ENCODE results near the gene EBF4. TPM values are rescaled to one million over a fixed set of nuclear protein-coding genes. Genes with fewer than 3 reads are reported as not detected.

EBF4 gene
- total RNA-seq, 1 donor from 2014 or later, result 11.4 TPM

DNA sequence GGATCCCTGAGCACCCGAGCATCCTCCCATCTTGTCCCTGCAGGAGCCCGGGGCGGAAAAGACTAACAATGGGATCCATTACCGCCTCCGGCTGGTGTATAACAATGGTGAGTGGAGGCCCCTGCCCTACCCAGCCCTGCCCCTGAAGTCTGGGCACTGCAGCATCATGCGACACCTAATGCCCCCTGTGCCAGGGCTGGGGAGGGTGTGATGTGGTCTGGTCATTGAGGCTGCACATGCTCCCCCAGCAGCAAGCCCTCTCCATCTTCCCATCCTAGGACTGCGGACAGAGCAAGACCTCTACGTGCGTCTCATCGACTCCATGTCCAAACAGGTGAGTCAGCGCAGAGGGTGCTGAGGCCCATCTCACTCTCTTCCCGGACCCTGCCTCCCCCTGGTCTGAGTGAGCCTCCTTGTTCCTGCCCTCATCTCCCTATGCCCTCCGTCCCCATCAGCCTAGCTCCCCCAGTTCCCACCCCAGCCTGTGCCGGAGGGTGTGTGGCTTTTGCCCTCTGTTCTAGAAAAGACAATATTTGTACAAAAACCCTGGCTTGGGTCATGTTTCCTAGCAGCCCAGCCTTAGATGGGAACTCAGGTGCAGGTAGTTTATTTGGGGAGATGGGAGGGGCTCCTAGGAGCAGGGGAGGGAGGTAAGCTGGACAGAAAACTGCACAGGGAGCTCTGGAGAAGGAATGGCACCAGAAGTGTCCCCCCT lies 13.5 kb downstream of the EBF4 start:
- Mint-ChIP-seq H3K4me3 (ENCODE audit: unreplicated experiment) (no peak overlapping the region), H3K27ac (ENCODE audit: unreplicated experiment) (no peak overlapping the region), H3K9me3 (ENCODE audit: low read depth) (no peaks in the 10 kb centered on the region), H3K36me3 (ENCODE audit: low read depth) (peaks cover 2% of the 10 kb centered on the region), H3K4me1 (ENCODE audit: low read depth) (no peaks in the 10 kb centered on the region), H3K27me3 (ENCODE audit: low read depth) (peaks cover 30% of the 10 kb centered on the region)
- no peak for TF ChIP-seq CTCF (IDR thresholded peaks at IDR 0.05)
- peak; percentile 63 for DNase-seq (ENCODE audit: low spot score)

DNA sequence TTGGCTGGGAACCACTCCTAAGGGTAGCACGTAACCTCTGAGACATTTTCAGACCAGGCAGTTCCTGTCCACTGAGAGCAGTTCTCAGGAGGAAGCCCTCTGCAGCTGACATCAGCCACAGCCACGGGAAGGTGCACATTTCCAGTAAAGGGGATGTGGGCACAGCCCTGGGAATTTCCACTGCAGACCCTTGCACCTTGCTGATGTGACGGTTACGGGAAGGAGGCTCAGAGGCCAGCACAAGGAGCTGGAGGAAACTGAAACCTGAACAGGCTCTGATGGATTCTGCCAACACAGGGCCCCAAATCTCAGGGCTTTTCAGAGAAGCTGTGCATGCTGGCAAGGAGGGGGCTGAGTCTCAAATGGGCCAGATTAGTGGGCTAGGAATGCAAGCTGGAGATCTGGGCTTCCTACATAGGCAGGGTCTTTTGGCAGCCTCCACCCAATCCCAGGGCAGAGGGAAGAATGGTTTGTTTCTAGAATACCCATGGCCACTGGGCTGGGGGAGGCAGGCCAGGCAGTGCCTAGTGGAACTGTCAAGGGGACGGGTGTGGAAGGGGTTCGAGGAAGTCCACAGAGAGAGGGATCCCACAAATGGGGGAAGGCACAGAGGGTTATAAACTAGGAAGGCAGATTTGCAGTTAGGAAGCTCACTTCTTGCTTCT lies 14.2 kb downstream of the EBF4 start:
- Mint-ChIP-seq H3K4me1 (ENCODE audit: low read depth) (no peaks in the 10 kb centered on the region), H3K9me3 (ENCODE audit: low read depth) (no peaks in the 10 kb centered on the region), H3K4me3 (ENCODE audit: unreplicated experiment) (no peak overlapping the region), H3K27me3 (ENCODE audit: low read depth) (peaks cover 25% of the 10 kb centered on the region), H3K27ac (ENCODE audit: unreplicated experiment) (no peak overlapping the region), H3K36me3 (ENCODE audit: low read depth) (peaks cover 2% of the 10 kb centered on the region)
- peak; percentile 41 for DNase-seq (ENCODE audit: low spot score)
- TF ChIP-seq CTCF (IDR thresholded peaks at IDR 0.05), result no peak

GRCh38 chr20:2707353-2708072 lies 14.9 kb downstream of the EBF4 start:
- Mint-ChIP-seq H3K4me1 (ENCODE audit: low read depth) (no peaks in the 10 kb centered on the region), H3K9me3 (ENCODE audit: low read depth) (no peaks in the 10 kb centered on the region), H3K36me3 (ENCODE audit: low read depth) (peaks cover 2% of the 10 kb centered on the region), H3K4me3 (ENCODE audit: unreplicated experiment) (no peak overlapping the region), H3K27ac (ENCODE audit: unreplicated experiment) (no peak overlapping the region), H3K27me3 (ENCODE audit: low read depth) (peaks cover 23% of the 10 kb centered on the region)
- DNase-seq (ENCODE audit: low spot score), result peak; percentile 66
- TF ChIP-seq CTCF (IDR thresholded peaks at IDR 0.05), result no peak

- Mint-ChIP-seq H3K4me3 (ENCODE audit: unreplicated experiment) (no peak overlapping the region), H3K27me3 (ENCODE audit: low read depth) (peaks cover 23% of the 10 kb centered on the region)
These were observed 15.5 kb downstream of the EBF4 start for GRCh38 chr20:2708073-2708415.

More at GRCh38 chr20:2708073-2708415, 15.5 kb downstream of the EBF4 start:
- Mint-ChIP-seq H3K4me1 (ENCODE audit: low read depth) (no peaks in the 10 kb centered on the region), H3K9me3 (ENCODE audit: low read depth) (no peaks in the 10 kb centered on the region), H3K27ac (ENCODE audit: unreplicated experiment) (no peak overlapping the region), H3K36me3 (ENCODE audit: low read depth) (peaks cover 2% of the 10 kb centered on the region)
- TF ChIP-seq CTCF (IDR thresholded peaks at IDR 0.05), result no peak
- no peak for DNase-seq (ENCODE audit: low spot score)
